Activated effector memory CD4-positive, alpha-beta T cell treated with anti-CD3 and anti-CD28 coated beads, Interleukin-2, amount 50 U/mL, for 16 hours (primary cell): ENCODE data around the gene PCBD1.

Source experiments
- DNase-seq: peaks from one replicate; pipeline ENCODE4 v3.0.0-alpha.2; 2020

Gene PCBD1

DNA sequence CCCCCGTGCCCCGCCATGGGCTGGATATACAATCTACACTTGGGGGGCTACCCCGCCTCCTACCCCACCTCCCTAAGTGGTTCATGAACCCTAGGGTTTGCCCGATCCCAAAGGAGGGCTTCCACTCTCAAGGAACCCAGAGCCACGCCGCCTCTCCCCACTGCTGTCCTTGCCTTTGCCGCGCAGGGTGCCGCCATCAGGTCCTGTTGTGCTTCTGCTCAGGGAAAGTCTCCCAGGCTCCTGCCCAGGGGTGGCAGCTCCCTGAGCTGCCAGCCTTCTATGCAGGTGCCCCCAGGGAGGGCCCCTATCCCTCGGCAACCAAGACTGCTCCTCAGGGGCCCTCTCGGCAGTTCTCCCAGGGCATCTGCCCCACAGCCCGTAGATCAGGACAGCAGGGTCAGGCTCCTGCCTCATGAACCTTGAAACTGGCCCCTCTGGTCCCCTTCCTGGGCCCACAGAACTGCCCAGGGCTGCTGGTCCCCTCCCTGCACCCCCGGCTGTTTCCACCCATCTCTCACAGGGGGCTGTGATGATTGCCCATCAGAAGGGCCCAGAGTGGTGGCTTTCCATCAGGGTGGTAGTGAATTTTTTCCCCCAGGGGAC lies 13.0 kb upstream of the PCBD1 start:
- peak; percentile 43 for DNase-seq

DNA sequence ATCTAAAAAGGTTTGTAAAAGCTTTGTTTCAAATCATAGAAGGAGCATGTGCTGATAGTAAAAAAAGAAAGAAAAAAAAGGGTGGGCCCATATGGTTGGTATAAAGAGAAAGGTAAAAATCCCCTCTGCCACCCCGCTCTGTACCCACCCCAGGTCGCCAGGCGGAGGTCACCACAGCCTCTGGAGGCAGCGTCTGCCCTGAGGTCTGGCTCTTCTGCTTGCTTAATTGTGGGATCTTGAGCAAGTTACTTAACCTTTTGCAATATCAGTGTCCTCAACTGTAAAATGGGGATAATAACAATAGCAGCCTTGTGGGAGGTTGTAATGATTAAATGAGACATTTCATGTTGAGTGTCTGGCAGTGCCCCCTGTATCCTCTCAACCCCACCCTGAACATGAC lies 10.7 kb upstream of the PCBD1 start:
- DNase-seq: no peak

DNA sequence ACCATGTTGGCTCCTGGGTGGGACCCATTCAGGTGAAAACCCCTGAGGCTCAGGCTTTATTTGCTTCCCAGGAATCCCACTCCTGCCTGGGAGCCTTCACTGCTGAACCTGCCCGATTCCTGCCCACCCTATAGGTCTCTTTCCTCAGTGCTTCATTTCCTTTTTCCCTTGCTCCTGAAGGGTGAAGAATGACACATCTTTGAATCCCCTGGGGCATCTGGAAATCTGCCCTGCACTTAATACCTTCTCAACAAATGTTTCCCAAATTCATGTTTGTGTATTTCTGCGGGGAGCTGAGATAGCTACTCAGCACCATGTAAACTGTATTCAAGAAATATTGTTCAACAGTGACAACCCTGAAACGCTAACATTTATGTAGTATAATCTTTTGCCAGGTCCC lies 10.3 kb upstream of the PCBD1 start:
- no peak for DNase-seq

DNA sequence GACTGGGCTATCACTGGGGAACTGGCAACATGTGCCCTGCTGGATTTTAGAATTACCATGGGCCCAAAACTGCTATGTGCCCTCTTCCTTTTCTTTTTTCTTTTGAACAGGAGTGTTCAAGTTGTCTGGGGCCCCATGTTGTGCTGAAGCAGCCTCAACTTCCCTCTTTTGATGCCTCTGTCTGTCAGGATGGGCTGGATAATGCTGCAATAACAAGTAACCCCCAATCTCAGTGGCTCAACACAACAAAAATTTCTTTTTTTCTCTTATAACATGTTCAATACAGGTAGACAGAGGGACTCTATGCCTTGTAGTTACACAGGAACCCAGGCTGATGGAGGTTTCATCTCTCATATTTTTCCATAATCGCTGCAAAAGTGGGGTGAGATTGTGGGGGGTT lies 8.2 kb upstream of the PCBD1 start:
- no peak for DNase-seq

DNA sequence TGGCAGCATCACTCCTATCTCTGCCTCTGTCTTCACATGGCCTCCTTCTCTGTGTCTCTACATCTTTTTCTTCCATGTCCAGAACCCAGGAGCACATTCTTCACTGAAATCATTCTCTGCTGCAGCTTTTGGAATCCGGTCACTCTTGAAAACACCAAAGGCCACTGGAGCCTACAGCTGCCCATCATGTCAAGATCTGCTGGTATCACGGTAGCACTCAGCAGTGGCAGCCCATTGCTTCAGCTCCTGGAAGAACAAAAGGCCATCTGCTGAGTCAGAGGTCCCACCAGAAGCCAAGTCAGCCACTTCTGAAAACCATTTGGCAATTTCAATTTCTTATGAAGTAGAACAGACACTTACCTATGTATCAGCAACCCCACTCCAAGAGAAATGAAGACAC lies 6.1 kb upstream of the PCBD1 start:
- no peak for DNase-seq

DNA sequence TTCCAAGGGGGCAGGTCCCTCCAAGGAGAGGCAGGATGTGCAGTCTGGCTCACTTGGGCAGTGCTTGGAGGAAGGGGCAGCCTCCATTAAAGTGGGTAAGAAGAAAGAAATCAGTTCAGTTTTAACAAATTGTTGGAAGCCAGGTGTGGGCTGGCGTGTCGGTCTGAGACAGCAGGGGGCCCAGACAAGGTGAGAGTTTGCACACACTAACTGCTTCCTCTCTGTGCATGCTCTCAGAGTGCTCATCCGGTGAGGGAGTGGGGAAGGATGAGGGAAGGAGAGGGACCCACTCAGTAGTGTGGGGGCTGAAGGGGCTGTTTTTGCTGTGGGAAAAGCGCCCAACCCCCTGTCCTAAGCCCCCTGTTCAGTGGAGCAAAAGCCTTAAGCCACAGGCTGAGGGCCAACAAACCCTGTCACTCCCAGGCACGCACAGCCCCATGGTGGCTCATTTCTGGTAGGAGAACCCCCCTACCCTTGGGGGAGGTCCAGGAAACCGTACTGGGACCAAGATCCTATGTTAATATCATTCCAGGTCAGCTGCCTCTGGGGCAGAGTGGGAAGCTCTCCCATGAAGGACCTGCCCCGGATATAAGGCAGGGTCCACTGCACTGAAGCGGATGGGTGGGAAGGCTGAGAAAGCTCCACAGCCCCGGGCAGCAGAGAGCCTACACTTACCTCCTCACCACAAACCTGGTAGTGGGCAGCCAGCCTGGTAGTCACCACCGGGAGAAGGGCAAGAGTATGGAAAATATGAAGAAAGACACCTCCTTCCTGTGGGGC lies 5.1 kb upstream of the PCBD1 start:
- DNase-seq: no peak

DNA sequence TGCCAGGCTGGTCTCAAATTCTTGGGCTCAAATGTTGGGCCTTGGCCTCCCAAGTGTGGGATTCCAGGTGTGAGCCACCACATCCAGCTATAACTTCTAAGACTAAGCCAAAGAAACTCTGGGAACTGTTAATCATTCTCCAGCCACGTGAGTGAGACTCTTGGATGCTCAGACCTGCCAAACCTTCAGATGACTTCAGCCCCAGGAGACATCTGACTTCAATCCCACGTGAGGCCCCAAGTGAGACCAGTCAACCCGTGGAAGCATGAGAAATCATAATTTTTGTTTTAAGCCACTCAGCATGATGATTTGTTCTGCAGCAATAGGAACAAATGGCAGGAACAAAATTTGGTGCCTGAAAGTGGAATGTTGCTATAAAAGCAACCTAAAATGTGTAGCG lies 4.3 kb upstream of the PCBD1 start:
- DNase-seq: no peak

DNA sequence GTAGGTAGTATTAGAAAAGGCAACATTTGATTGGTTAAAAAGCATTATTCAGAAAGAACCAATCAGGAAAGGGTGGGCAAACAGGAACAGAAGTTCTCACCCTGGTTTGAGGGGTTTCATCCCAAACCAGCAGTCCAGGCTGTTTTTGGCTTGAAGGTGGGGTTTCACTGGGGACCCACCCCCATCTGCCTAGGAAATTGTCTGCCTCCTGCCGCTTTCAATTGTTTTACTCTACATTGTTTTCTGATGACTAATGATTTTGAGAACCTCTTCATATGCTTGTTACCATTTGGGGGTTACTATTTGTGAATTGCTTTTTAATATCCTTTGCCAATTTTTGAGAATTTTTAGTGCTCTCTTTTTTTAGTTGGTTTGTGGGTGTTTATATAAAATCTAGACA lies 3.3 kb upstream of the PCBD1 start:
- no peak for DNase-seq

DNA sequence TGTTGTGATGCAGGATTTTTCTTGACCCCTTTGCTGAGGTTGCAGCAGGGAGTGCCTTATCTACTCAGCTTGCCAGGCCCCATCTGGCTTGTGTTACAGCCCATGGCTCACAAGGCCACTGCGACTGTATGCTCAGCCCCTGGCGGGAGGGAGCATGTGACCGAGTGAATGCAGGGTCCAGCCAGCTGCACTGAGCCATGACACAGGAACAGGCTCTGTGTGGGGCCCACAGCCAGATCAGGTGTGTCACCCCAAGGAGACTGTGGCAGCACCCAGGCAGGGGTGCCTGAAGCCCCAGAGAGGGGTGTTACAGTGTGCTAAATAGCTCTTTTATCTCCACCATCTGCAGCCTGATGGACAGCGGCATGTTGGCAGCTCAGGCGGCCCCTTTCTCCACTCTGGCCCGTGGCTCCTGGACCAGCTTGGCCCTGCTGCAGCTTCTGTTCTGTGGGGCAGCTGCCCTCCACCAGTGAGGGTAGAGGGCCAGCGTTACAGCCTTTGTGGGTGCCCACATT lies 2.6 kb upstream of the PCBD1 start:
- DNase-seq: no peak

DNA sequence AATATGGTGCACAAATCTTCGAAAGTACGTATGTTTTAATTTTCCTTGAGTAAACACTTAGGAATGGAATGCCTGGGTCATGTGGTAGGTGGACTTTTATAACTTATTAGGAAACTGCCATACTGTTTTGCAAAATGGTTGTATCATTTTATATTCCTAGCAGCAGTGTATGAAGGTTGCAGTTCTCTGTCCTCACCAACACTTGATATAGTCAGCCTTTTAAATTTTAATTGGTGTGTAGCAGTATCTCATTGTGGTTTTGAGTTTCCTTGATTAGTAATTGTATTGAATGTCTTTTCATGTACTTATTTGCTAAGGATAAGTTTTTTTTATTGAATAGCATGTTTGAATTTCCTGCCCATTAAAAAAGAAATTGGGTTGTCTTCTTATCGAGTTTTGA lies 926 bp upstream of the PCBD1 start:
- no peak for DNase-seq

DNA sequence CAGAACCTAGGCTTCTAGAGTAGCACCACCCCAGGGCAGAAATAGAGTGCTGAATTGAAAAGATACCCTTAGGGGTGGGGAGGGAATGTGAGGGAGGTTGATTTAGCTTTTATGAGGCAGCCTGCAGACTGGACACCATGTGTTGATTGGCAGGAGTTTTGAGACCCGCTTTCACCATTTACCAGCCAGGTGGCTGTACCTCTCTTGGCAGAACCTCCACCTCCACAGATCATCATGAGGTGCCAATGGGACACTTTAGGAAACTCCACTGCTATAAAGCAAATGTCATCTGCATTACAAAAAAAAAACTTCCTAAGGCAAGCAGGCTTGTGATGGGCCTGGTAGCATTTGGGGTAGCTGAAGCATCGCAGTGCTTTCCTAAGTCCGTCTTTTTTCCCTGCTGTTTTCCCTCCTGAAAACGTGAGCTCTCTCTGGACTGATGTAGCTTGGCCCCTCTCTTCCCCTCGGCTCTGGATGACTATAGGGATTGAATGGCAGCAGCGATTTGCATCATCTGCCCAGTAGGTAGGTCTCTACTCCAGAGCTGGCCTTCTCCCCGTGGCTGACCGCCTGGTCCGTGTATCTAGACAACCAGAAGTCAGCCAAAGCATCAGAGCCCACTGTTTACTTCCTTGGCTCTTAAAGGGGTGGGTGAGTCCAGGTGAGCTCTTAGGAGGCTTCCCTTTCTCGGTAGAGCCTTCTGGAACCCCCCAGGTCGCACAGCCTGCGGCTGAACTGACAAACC lies 1.3 kb downstream of the PCBD1 start:
- no peak for DNase-seq

DNA sequence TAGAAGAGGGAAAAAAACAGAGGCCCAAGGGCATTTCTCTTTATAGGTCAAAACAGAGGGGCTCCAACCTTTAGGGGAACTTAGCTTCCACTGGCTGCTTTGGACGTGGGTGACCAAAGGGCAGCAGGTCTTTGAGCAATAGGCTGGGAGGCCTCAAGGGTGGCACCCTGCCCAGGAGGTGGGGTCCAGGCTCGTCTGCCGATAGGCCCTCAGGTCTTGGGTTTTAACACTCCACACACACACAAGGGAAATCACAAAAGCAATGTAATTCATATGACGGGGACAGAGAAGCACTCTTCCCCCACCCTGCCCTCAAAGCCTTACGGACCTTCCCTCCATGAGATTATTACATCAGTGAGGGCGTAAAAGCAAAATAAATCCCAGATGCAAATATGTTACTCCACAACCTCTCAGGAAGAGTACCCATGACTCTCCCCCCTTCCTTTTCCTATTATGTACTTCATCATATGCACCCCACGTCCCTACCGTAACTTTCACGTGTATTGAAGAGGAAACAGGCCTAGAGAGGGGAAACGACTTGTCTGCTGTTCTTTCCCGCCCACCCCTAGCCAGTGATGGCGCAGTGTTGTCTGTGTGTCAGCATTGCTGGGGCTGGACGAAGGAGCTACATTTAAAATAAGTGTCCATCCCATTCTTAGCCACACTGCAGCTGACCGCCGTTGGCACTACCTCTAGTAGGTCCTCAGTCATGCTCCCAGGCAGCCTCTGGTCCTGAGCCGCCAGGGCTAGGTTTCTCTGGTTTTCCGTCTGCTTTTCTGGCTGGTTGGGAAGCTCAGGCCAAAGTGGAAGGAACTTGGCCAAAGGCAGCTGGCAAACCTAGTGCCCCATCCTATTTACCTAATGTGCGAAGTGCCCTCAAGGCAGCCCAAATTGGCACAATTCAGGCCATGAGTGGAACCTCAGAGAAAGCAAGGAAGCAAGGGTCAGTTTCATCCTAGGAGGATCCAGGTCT lies 2.1 kb downstream of the PCBD1 start:
- no peak for DNase-seq

DNA sequence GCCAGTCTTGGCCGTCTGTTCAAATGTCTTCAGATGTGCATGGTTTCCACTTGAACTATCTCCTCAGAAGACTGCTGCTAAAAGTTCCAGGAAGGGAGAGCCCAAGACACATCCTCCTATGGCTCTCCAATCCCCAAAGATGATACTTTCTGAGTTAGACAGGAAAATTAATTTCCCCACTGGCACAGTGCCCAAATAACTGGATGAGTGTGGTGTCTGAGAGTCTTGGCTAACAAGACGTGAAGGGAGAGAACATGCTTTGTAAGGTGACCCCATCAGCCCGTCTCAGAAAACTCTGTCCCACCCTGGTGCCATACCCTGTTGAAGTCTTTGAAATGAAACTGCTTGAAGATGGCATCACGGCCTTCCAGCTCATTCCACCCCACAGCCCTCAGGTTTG lies 2.9 kb downstream of the PCBD1 start:
- no peak for DNase-seq

DNA sequence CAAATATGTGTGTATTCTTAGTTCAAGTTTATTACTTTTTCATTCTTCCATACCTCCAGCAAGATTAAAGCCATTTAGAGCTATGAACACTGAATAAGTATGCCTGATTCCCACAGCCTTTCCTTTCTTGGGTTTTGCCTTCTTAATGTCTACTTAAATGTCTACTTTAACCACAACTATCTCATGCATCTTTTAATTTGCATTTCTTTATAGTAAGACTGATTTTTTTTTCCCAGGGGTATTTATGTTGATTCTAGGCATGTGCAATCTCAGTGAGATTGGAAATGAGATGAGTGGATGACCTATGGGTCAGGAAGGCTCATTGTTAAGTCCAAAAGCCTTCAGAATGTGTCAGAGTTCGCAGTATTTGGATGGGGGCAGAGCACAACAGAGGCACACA lies 3.6 kb downstream of the PCBD1 start:
- no peak for DNase-seq

DNA sequence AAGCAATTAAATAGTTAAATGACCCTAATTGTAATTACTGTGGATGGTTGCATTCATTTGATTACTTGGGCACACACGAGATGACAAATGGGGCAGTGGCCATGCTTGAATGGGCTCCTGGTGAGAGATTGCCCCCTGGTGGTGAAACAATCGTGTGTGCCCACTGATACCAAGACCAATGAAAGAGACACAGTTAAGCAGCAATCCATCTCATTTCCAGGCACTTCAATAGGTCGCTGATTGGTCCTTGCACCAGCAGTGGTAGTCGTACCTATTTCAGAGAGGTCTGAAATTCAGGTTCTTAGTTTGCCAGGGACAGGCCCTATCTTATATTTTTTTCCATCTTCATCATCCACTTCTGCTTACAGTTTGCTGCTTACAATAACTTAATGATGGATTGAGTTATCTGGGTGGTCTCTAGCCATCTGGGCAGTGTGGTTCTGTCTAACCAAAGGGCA lies 8.3 kb downstream of the PCBD1 start:
- DNase-seq: peak; percentile 88

DNA sequence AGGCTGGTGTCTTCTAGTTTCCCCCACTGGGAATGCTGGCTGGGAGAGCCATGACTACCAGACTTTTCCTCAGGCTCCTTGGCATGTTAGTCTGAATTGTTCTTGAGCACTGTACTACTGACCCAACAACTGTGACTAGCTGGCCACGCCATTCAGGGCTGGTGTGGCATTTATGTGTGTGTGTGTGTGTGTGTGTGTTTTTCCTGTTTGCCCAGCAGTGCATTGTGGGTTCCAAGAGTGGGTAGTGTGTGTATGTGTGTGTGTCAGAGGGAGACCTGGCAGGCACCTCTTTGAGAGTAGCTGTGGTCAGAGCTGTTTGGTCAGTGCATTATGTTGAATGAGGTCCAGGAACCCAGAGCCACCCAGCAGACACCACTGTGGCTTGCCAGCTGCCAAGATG lies 9.2 kb downstream of the PCBD1 start:
- no peak for DNase-seq

DNA sequence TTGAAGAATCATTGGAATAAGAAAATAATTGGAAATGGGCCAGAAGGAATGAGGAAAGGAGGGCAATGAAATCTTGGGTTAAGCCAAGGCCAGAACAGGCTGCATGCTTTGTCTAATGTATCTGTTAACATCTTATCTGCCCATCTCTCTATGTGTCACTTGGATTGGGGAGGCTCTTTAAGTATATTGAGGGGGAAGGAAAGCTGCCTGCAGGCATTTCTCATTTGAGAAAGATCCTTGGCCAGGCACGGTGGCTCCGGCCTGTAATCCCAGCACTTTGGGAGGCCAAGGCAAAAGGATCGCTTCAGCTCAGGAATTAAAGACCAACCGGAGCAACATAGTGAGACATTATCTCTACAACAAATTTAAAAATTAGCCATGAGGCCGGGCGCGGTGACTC lies 14.3 kb downstream of the PCBD1 start:
- DNase-seq: no peak

DNA sequence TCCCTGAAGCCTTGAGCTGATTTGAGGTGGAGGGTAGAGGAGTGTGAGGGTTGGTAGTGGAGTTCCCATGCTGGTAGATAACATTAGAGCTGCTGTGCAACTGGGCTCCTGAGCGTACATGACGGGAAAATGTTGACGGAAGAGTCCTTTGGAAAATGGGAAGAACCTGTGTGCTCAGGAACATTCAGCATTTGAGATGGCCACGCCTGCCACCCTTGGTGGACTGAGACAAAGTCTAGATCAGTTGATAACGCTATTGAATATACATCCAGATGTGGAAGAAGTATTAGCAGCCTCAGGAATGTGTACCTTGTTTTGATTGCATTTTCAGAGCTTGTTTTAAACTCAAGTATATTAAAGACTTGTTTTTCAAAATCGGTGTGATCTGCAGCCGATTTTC lies 16.1 kb downstream of the PCBD1 start:
- no peak for DNase-seq

DNA sequence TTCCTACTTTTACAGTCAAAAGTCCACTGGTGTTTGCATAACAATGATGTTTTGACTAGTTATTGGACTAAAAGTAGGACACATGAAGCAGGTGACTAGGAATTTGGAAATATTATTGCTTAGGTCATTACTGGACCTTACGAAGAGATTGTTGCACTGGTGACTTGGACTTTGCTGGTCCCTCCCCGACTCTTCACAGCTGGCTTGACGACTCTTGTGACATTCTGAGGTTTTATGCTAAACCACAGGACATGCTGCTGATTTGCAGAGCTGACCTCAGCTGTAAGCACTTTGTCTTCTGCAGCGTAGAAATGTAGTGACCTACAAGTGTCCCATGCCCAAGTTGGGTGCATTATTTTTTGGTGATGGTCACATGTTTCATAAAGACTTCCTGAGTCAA lies 21.9 kb downstream of the PCBD1 start:
- DNase-seq: no peak

DNA sequence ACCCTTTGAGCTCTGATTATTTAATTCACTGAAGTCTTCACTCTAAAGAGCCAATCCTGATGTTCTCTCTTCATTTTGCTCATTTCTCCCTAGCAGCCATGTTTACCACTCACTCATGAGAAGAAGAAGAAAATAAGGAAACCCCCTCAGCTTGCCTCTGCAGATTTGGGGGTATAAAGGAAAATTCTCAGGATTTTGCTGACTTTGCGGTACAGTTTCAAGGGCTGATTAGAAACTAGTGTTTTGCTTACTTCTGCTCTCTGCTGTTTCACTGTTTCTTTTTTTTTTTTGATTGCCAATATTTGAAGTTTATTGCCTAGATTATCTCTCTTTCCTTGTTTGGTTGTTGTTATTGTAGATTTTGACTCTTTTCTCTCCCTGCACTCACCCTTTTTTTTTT lies 23.4 kb downstream of the PCBD1 start:
- DNase-seq: no peak

DNA sequence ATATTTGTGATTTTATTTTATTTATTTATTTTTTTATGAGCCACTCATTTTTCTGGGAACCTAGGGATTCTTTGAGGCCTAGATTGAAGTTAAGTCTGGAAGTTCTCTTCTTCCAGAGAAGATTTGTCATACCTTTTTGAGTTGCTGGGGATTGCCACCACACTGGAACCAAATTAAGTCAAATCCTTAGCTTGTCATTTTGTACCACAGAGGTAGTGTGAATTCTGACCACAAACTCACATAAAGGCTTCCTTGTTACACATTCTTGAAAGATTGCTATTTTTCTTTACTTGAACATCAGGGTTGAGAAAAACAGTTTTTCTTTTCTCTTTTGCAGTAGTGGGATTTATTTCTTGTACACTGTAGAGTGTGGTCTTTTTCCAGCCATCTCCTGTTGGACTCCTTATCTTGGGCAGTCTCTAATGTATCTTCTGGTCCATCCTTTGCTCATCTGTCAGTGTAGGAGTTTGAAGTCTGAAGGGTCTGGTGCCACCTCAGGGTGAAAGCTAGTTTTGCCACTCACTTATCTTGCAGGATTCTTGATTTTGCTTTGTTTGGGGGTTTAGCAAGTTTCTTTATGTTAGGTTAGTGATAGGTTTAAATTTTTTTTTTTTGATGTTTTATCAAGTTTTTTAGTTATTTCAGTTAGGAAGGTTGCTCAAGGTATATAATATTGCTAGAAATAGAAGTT lies 24.8 kb downstream of the PCBD1 start:
- DNase-seq: no peak
